Tibial artery (tissue), 4 donors: ENCODE results near the gene TRAPPC11.

Experiments used
- DNase-seq, 2 donors: peaks; one replicate each; pipeline ENCODE4 v3.0.0-alpha.2; 2019
- H3K27ac ChIP-seq, 2 donors: fragments of 200-600 bp; sonication (generic) in 1 of 2; 1 replicate in 1 of 2; 2 replicates in 1 of 2; pipeline ENCODE4 v1.5.1; 2018 to 2019; ENCODE audit warnings: mild to moderate bottlenecking in 1 of 2
- H3K27me3 ChIP-seq, 2 donors: fragments of 200-600 bp; sonication (generic) in 1 of 2; one replicate each; pipeline versions ENCODE4 v1.5.1 to v1.6.0; 2016 to 2019
- H3K36me3 ChIP-seq, 3 donors: fragments of 200-600 bp; sonication (generic) in 2 of 3; one replicate each; pipeline ENCODE4 v1.5.1; 2016 to 2019; ENCODE audit warnings: mild to moderate bottlenecking in 2 of 3
- H3K4me1 ChIP-seq, 4 donors: fragments of 200-600 bp; sonication (generic) in 2 of 4; 1 replicate in 3 of 4; 2 replicates in 1 of 4; pipeline ENCODE4 v1.5.1; 2016 to 2019
- H3K4me3 ChIP-seq, 2 donors: fragments of 200-600 bp; sonication (generic) in 1 of 2; 1 replicate in 1 of 2; 2 replicates in 1 of 2; pipeline ENCODE4 v1.5.1; 2018 to 2019; ENCODE audit warnings: mild to moderate bottlenecking in 2 of 2
- H3K9me3 ChIP-seq, 3 donors: fragments of 200-600 bp; sonication (generic) in 1 of 3; one replicate each; pipeline ENCODE4 v1.5.1; 2016 to 2019
- CTCF ChIP-seq, 2 experiments: fragments of 200-600 bp in 1 of 2; fragments of 450-650 bp in 1 of 2; IDR thresholded peaks; one replicate each; pipeline ENCODE4 v1.5.1; 2017 to 2019; ENCODE audit warnings: antibody characterized with exemption in 2 of 2, mild to moderate bottlenecking in 1 of 2, moderate library complexity in 1 of 2
- intact Hi-C: fragments of 100-400 bp; cut with DNase I; formaldehyde crosslinking; loops from one replicate; pipeline ENCODE4 v1.15.0; 2023; ENCODE audit warnings: low total_unique reads

The TRAPPC11 gene

GRCh38 chr4:183729430-183730328 is 70.6 kb downstream of the TRAPPC11 start:
- intact Hi-C loops: no loop called here
- H3K4me3 ChIP-seq: no peak overlapping the region

GRCh38 chr4:183732296-183732695 is 73.2 kb downstream of the TRAPPC11 start:
- no peak for TF ChIP-seq CTCF (IDR thresholded peaks at IDR 0.05)
- Histone ChIP-seq H3K27me3 (no peaks in the 10 kb centered on the region), H3K4me1 (no peaks in the 10 kb centered on the region), H3K27ac (no peak overlapping the region), H3K4me3 (no peak overlapping the region), H3K9me3 (no peaks in the 10 kb centered on the region), H3K36me3 (no peaks in the 10 kb centered on the region)
- no peak for DNase-seq
- intact Hi-C loops: no loop called here

More at GRCh38 chr4:183729430-183730328, 70.6 kb downstream of the TRAPPC11 start:
- DNase-seq: no peak
- Histone ChIP-seq H3K27ac (no peak overlapping the region), H3K9me3 (no peaks in the 10 kb centered on the region), H3K27me3 (no peaks in the 10 kb centered on the region), H3K36me3 (no peaks in the 10 kb centered on the region), H3K4me1 (no peaks in the 10 kb centered on the region)
- TF ChIP-seq CTCF (IDR thresholded peaks at IDR 0.05): no peak

- no peaks in the 10 kb centered on the region for H3K9me3 ChIP-seq
- DNase-seq: no peak
- intact Hi-C loops: no loop called here
- H3K36me3 ChIP-seq: no peaks in the 10 kb centered on the region
- TF ChIP-seq CTCF (IDR thresholded peaks at IDR 0.05): no peak
- no peak overlapping the region for H3K4me3 ChIP-seq
- no peaks in the 10 kb centered on the region for H3K27me3 ChIP-seq
- no peak overlapping the region for H3K27ac ChIP-seq
- no peaks in the 10 kb centered on the region for H3K4me1 ChIP-seq
Observed at GRCh38 chr4:183733181-183733580, 74.1 kb downstream of the TRAPPC11 start.

GRCh38 chr4:183738081-183738673 is 79.1 kb downstream of the TRAPPC11 start:
- TF ChIP-seq CTCF (IDR thresholded peaks at IDR 0.05): no peak
- DNase-seq: no peak
- Histone ChIP-seq H3K27ac (no peak overlapping the region), H3K9me3 (no peaks in the 10 kb centered on the region), H3K36me3 (no peaks in the 10 kb centered on the region), H3K4me3 (no peak overlapping the region), H3K4me1 (no peaks in the 10 kb centered on the region), H3K27me3 (no peaks in the 10 kb centered on the region)
- intact Hi-C loops: no loop called here

GRCh38 chr4:183738961-183739360 is 79.9 kb downstream of the TRAPPC11 start:
- no peaks in the 10 kb centered on the region for H3K36me3 ChIP-seq
- intact Hi-C loops: no loop called here
- no peaks in the 10 kb centered on the region for H3K4me1 ChIP-seq
- H3K27ac ChIP-seq: no peak overlapping the region
- no peak for DNase-seq
- no peak overlapping the region for H3K4me3 ChIP-seq
- H3K27me3 ChIP-seq: no peaks in the 10 kb centered on the region
- no peaks in the 10 kb centered on the region for H3K9me3 ChIP-seq
- TF ChIP-seq CTCF (IDR thresholded peaks at IDR 0.05): no peak
